Effector memory CD8-positive, alpha-beta T cell (primary cell): ENCODE results near the gene CDNF.

Experiments used
- ATAC-seq: fragments of 150-1000 bp; cut with Tn5 transposase; replicated peaks from 2 replicates; pipeline ENCODE4 v1.10.0; 2021; ENCODE audit warnings: mild to moderate bottlenecking, moderate library complexity
- DNase-seq, 3 experiments: peaks; one replicate each; pipeline ENCODE4 v3.0.0; 2021
- H3K27ac Mint-ChIP-seq, 2 donors: one replicate each; pipeline ENCODE4 v1.8.0; 2022; ENCODE audit warnings: mild to moderate bottlenecking in 2 of 2, mixed read lengths in 2 of 2, moderate library complexity in 2 of 2
- H3K27me3 Mint-ChIP-seq, 2 donors: one replicate each; pipeline ENCODE4 v1.8.0; 2022; ENCODE audit warnings: mixed read lengths in 2 of 2
- H3K36me3 Mint-ChIP-seq: one replicate; pipeline ENCODE4 v1.8.0; 2022; ENCODE audit warnings: mild to moderate bottlenecking, moderate library complexity, mixed read lengths; ENCODE audit not compliant: insufficient read depth
- H3K4me1 Mint-ChIP-seq, 2 donors: one replicate each; pipeline ENCODE4 v1.8.0; 2022; ENCODE audit warnings: low read depth in 2 of 2, mixed read lengths in 2 of 2
- H3K4me3 Mint-ChIP-seq, 2 donors: one replicate each; pipeline ENCODE4 v1.8.0; 2022; ENCODE audit warnings: mild to moderate bottlenecking in 2 of 2, mixed read lengths in 2 of 2, moderate library complexity in 2 of 2
- H3K9me3 Mint-ChIP-seq, 2 donors: one replicate each; pipeline ENCODE4 v1.8.0; 2022; ENCODE audit warnings: mixed read lengths in 2 of 2

Gene CDNF

GRCh38 chr10:14859775-14860174, 21.9 kb upstream of the CDNF start:
- ATAC-seq (no peak), DNase-seq (no peak)
- H3K4me3 Mint-ChIP-seq, result no peak overlapping the region
- H3K9me3 Mint-ChIP-seq, result no peaks in the 10 kb centered on the region
- H3K27ac Mint-ChIP-seq, result peak overlapping the region; percentile 76 to 86
- H3K36me3 Mint-ChIP-seq, result peaks cover 26% of the 10 kb centered on the region
- H3K27me3 Mint-ChIP-seq, result no peaks in the 10 kb centered on the region
- peaks cover 4 to 11% of the 10 kb centered on the region in 2 donors for H3K4me1 Mint-ChIP-seq

GRCh38 chr10:14859043-14859442, 21.2 kb upstream of the CDNF start:
- Mint-ChIP-seq H3K27ac (peak overlapping the region; percentile 35 to 76), H3K36me3 (peaks cover 32% of the 10 kb centered on the region), H3K4me3 (no peak overlapping the region), H3K9me3 (no peaks in the 10 kb centered on the region), H3K27me3 (no peaks in the 10 kb centered on the region), H3K4me1 (peaks cover 4 to 11% of the 10 kb centered on the region in 2 donors)
- ATAC-seq, result no peak
- no peak for DNase-seq

- Mint-ChIP-seq H3K27ac (peak overlapping the region; percentile 35 to 59), H3K27me3 (no peaks in the 10 kb centered on the region)
These were observed 20.6 kb upstream of the CDNF start for GRCh38 chr10:14858338-14858960.

GRCh38 chr10:14855453-14855852, 17.6 kb upstream of the CDNF start:
- H3K36me3 Mint-ChIP-seq, result peaks cover 54% of the 10 kb centered on the region
- no peak for ATAC-seq
- H3K27me3 Mint-ChIP-seq, result no peaks in the 10 kb centered on the region
- DNase-seq, result no peak
- H3K9me3 Mint-ChIP-seq, result no peaks in the 10 kb centered on the region
- no peak overlapping the region for H3K27ac Mint-ChIP-seq
- no peak overlapping the region for H3K4me3 Mint-ChIP-seq
- peaks cover 3 to 9% of the 10 kb centered on the region in 2 donors for H3K4me1 Mint-ChIP-seq

More at GRCh38 chr10:14858338-14858960, 20.6 kb upstream of the CDNF start:
- no peaks in the 10 kb centered on the region for H3K9me3 Mint-ChIP-seq
- H3K36me3 Mint-ChIP-seq, result peaks cover 32% of the 10 kb centered on the region
- ATAC-seq (no peak), DNase-seq (no peak)
- peaks cover 4 to 11% of the 10 kb centered on the region in 2 donors for H3K4me1 Mint-ChIP-seq
- H3K4me3 Mint-ChIP-seq, result no peak overlapping the region

GRCh38 chr10:14852236-14852635, 14.4 kb upstream of the CDNF start:
- Mint-ChIP-seq H3K27me3 (no peaks in the 10 kb centered on the region), H3K4me3 (no peak overlapping the region), H3K9me3 (no peaks in the 10 kb centered on the region), H3K4me1 (peaks cover 0 to 3% of the 10 kb centered on the region in 2 donors), H3K27ac (peak overlapping the region in 1 of 2 donors; percentile 13), H3K36me3 (peaks cover 47% of the 10 kb centered on the region)
- no peak for DNase-seq
- ATAC-seq, result no peak

- Mint-ChIP-seq H3K27me3 (no peaks in the 10 kb centered on the region), H3K27ac (peak overlapping the region in 1 of 2 donors; percentile 73), H3K4me3 (no peak overlapping the region), H3K9me3 (no peaks in the 10 kb centered on the region), H3K4me1 (peaks cover 9 to 19% of the 10 kb centered on the region in 2 donors), H3K36me3 (peaks cover 46% of the 10 kb centered on the region)
- DNase-seq, result no peak
- no peak for ATAC-seq
These were observed 7.1 kb upstream of the CDNF start for GRCh38 chr10:14844948-14845347.

- Mint-ChIP-seq H3K36me3 (peaks cover 52% of the 10 kb centered on the region), H3K9me3 (no peaks in the 10 kb centered on the region), H3K4me1 (peaks cover 17 to 27% of the 10 kb centered on the region in 2 donors), H3K27ac (no peak overlapping the region), H3K27me3 (no peaks in the 10 kb centered on the region), H3K4me3 (no peak overlapping the region)
- DNase-seq, result no peak
- no peak for ATAC-seq
These were observed 5.6 kb upstream of the CDNF start for GRCh38 chr10:14843327-14843988.

GRCh38 chr10:14840178-14840577, 2.3 kb upstream of the CDNF start:
- ATAC-seq (no peak), DNase-seq (no peak)
- peak overlapping the region in 1 of 2 donors; percentile 96 for H3K4me3 Mint-ChIP-seq
- H3K36me3 Mint-ChIP-seq, result peaks cover 56% of the 10 kb centered on the region
- H3K27me3 Mint-ChIP-seq, result no peaks in the 10 kb centered on the region
- peaks cover 22 to 23% of the 10 kb centered on the region in 2 donors for H3K4me1 Mint-ChIP-seq
- H3K27ac Mint-ChIP-seq, result peak overlapping the region in 1 of 2 donors; percentile 97
- no peaks in the 10 kb centered on the region for H3K9me3 Mint-ChIP-seq

GRCh38 chr10:14839305-14839695, 1.5 kb upstream of the CDNF start:
- Mint-ChIP-seq H3K27me3 (no peaks in the 10 kb centered on the region), H3K4me3 (peak overlapping the region; percentile 96 to 97), H3K27ac (peak overlapping the region; percentile 97 to 98), H3K36me3 (peaks cover 47% of the 10 kb centered on the region), H3K4me1 (peaks cover 17 to 19% of the 10 kb centered on the region in 2 donors), H3K9me3 (no peaks in the 10 kb centered on the region)
- ATAC-seq (no peak), DNase-seq (no peak)

GRCh38 chr10:14838582-14839304, 906 bp upstream of the CDNF start:
- peaks cover 43% of the 10 kb centered on the region for H3K36me3 Mint-ChIP-seq

GRCh38 chr10:14837003-14837756, 657 bp downstream of the CDNF start:
- H3K27me3 Mint-ChIP-seq, result no peaks in the 10 kb centered on the region

More at GRCh38 chr10:14838582-14839304, 906 bp upstream of the CDNF start:
- H3K4me3 Mint-ChIP-seq, result peak overlapping the region; percentile 96 to 97
- H3K27ac Mint-ChIP-seq, result peak overlapping the region; percentile 97 to 98
- peaks cover 15 to 19% of the 10 kb centered on the region in 2 donors for H3K4me1 Mint-ChIP-seq
- DNase-seq (peak in 2 of 3 experiments; percentile 9 to 16), ATAC-seq (peak; percentile 1)
- no peaks in the 10 kb centered on the region for H3K27me3 Mint-ChIP-seq
- H3K9me3 Mint-ChIP-seq, result no peaks in the 10 kb centered on the region

GRCh38 chr10:14836208-14836607, 1.6 kb downstream of the CDNF start:
- peak overlapping the region in 1 of 2 donors; percentile 96 for H3K4me3 Mint-ChIP-seq

More at GRCh38 chr10:14837003-14837756, 657 bp downstream of the CDNF start:
- no peak for DNase-seq
- Mint-ChIP-seq H3K27ac (peak overlapping the region; percentile 97 to 98), H3K4me3 (peak overlapping the region; percentile 96 to 97), H3K9me3 (no peaks in the 10 kb centered on the region), H3K4me1 (peaks cover 15 to 16% of the 10 kb centered on the region in 2 donors), H3K36me3 (peaks cover 32% of the 10 kb centered on the region)
- ATAC-seq, result no peak

GRCh38 chr10:14833106-14833505, 4.7 kb downstream of the CDNF start:
- peaks cover 3% of the 10 kb centered on the region for H3K36me3 Mint-ChIP-seq
- no peaks in the 10 kb centered on the region for H3K27me3 Mint-ChIP-seq
- no peak overlapping the region for H3K27ac Mint-ChIP-seq
- no peaks in the 10 kb centered on the region for H3K9me3 Mint-ChIP-seq
- no peak overlapping the region for H3K4me3 Mint-ChIP-seq
- peaks cover 4 to 7% of the 10 kb centered on the region in 2 donors for H3K4me1 Mint-ChIP-seq
- DNase-seq (no peak), ATAC-seq (no peak)

More at GRCh38 chr10:14836208-14836607, 1.6 kb downstream of the CDNF start:
- Mint-ChIP-seq H3K9me3 (no peaks in the 10 kb centered on the region), H3K36me3 (peaks cover 25% of the 10 kb centered on the region), H3K27me3 (no peaks in the 10 kb centered on the region), H3K27ac (no peak overlapping the region), H3K4me1 (peaks cover 15 to 16% of the 10 kb centered on the region in 2 donors)
- ATAC-seq, result no peak
- no peak for DNase-seq
